ENCODE measurements around the gene API5.
"Not testable (repeated sequence)": the region's sequence is repeated elsewhere in the genome, so short reads cannot be mapped to it uniquely, and the experiment has no call there.

The API5 gene

DNA sequence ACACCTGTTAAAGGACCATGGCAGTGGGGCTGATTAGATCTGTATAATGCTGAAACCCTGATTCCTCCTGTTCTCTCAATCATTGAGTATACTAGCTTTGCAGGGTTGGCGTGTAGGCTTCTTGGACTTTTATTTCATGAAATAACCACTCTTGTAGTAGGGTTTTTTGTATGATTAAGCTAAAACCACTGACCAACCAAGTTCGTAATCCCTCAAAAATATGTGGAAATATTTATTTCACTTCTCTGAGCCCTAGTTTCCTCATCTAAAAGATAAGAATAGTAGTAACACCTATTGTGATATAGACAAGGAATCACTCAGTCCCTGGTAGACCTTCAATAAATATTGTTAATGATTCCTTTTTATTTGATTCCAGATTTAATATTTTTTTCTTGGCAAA is 4.2 kb downstream of the API5 start:
- Histone ChIP-seq H3K27me3 (ENCODE audit: control insufficient read depth in 1 of 2, insufficient read depth in 2 of 2, low read length in 2 of 2) (no peaks in the 10 kb centered on the region), H3K9ac (ENCODE audit: low read length) (no peak overlapping the region), H3K4me3 (ENCODE audit: low read depth in 1 of 2, low read length in 2 of 2) (no peak overlapping the region), H3K9me3 (ENCODE audit: low read length) (no peaks in the 10 kb centered on the region), H3K4me1 (ENCODE audit: insufficient read depth, low read length) (peaks cover 6% of the 10 kb centered on the region), H3K36me3 (ENCODE audit: insufficient read depth, low read length) (peaks cover 6% of the 10 kb centered on the region), H3K27ac (ENCODE audit: low read depth, low read length) (no peak overlapping the region)

DNA sequence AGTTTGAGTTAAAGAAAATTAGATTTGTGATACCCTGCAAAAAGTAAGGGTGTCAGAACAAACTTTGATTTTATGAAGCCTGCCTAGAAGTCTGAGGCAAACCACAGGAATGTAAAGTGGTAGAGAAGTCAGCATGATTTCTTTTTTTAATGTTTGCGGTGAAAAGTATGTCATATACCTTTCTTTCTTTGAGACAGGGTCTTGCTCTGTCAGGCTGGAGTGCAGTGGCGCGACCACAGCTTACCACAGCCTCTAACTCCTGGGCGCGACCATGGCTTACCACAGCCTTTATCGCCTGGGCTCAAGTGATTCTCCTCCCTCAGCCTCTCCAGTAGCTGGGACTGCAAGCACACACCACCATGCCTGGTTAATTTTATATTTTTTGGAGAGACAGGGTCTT is 4.7 kb downstream of the API5 start:
- no peaks in the 10 kb centered on the region for H3K9me3 ChIP-seq (ENCODE audit: low read length)
- H3K27ac ChIP-seq (ENCODE audit: low read depth, low read length), result no peak overlapping the region
- no peaks in the 10 kb centered on the region for H3K27me3 ChIP-seq (ENCODE audit: control insufficient read depth in 1 of 2, insufficient read depth in 2 of 2, low read length in 2 of 2)
- peaks cover 6% of the 10 kb centered on the region for H3K4me1 ChIP-seq (ENCODE audit: insufficient read depth, low read length)
- H3K36me3 ChIP-seq (ENCODE audit: insufficient read depth, low read length), result peaks cover 7% of the 10 kb centered on the region
- no peak overlapping the region for H3K9ac ChIP-seq (ENCODE audit: low read length)
- H3K4me3 ChIP-seq (ENCODE audit: low read depth in 1 of 2, low read length in 2 of 2), result no peak overlapping the region

DNA sequence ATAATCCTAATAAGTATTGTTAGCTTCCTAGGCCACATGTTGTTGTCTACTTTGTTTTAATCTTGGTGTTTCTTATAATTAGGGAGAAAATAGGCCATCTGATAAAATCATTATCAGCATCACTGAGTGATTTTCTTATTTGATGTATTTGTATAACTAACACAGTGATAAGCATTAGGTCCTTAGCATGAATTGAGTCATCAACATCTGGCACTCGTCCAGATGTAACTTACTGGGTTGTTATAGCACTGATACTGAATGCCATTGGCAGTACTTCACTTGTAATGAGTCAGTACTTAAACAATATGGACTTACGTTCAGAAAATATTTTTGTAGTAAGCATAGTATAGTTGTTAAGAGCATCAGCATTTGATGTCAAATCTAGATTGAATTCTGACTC is 16.2 kb downstream of the API5 start:
- no peaks in the 10 kb centered on the region for H3K9me3 ChIP-seq (ENCODE audit: low read length)
- peaks cover 84% of the 10 kb centered on the region for H3K36me3 ChIP-seq (ENCODE audit: insufficient read depth, low read length)
- no peaks in the 10 kb centered on the region for H3K4me1 ChIP-seq (ENCODE audit: insufficient read depth, low read length)
- H3K27me3 ChIP-seq (ENCODE audit: control insufficient read depth in 1 of 2, insufficient read depth in 2 of 2, low read length in 2 of 2), result no peaks in the 10 kb centered on the region
- no peak overlapping the region for H3K27ac ChIP-seq (ENCODE audit: low read depth, low read length)
- H3K9ac ChIP-seq (ENCODE audit: low read length), result no peak overlapping the region
- H3K4me3 ChIP-seq (ENCODE audit: low read depth in 1 of 2, low read length in 2 of 2), result no peak overlapping the region

DNA sequence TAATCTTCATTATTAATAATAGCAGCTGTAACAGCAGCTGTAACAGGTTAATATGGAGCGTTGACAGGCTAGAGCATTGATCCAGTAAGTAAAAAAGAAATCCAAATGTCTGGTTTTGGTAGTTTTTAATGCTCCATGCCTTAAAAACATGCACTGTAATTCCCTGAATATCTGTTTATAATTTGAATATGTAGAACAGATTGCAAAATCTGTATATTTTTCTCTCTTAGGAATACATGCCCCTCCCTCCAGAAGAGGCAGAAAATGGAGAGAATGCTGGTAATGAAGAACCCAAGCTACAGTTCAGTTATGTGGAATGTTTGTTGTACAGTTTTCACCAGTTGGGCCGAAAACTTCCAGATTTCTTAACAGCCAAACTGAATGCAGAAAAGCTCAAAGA is 16.7 kb downstream of the API5 start:
- Histone ChIP-seq H3K9ac (ENCODE audit: low read length) (no peak overlapping the region), H3K4me1 (ENCODE audit: insufficient read depth, low read length) (no peaks in the 10 kb centered on the region), H3K9me3 (ENCODE audit: low read length) (no peaks in the 10 kb centered on the region), H3K4me3 (ENCODE audit: low read depth in 1 of 2, low read length in 2 of 2) (no peak overlapping the region), H3K36me3 (ENCODE audit: insufficient read depth, low read length) (peaks cover 79% of the 10 kb centered on the region), H3K27me3 (ENCODE audit: control insufficient read depth in 1 of 2, insufficient read depth in 2 of 2, low read length in 2 of 2) (no peaks in the 10 kb centered on the region), H3K27ac (ENCODE audit: low read depth, low read length) (no peak overlapping the region)

DNA sequence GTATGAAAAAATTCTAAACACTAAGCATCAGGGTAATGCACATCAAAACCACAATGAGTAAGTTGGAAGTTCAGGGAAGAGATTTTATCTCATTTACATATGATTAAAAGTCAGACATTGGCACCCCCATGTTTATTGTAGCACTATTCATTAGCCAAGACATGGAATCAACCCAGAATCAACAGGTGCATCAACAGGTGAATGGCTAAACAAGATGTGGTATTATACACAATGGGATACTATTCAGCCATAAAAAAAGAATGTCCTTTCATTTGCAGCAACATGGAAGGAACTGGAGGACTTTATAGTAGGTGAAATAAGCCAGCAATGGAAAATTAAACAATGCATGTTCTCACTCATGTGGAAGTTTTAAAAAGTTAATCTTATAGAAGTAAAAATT is 29.4 kb downstream of the API5 start:
- Histone ChIP-seq H3K27me3 (ENCODE audit: control insufficient read depth in 1 of 2, insufficient read depth in 2 of 2, low read length in 2 of 2) (no peaks in the 10 kb centered on the region), H3K9ac (ENCODE audit: low read length) (no peak overlapping the region), H3K9me3 (ENCODE audit: low read length) (no peaks in the 10 kb centered on the region), H3K4me1 (ENCODE audit: insufficient read depth, low read length) (no peaks in the 10 kb centered on the region), H3K36me3 (ENCODE audit: insufficient read depth, low read length) (peaks cover 21% of the 10 kb centered on the region), H3K4me3 (ENCODE audit: low read depth in 1 of 2, low read length in 2 of 2) (no peak overlapping the region), H3K27ac (ENCODE audit: low read depth, low read length) (no peak overlapping the region)

- H3K9me3 ChIP-seq (ENCODE audit: low read length); H3K36me3 ChIP-seq (ENCODE audit: insufficient read depth, low read length); H3K4me1 ChIP-seq (ENCODE audit: insufficient read depth, low read length); H3K27ac ChIP-seq (ENCODE audit: low read depth, low read length); H3K4me3 ChIP-seq (ENCODE audit: low read depth in 1 of 2, low read length in 2 of 2); H3K27me3 ChIP-seq (ENCODE audit: control insufficient read depth in 1 of 2, insufficient read depth in 2 of 2, low read length in 2 of 2); H3K9ac ChIP-seq (ENCODE audit: low read length): not testable (repeated sequence)
These were observed 39.6 kb downstream of the API5 start for GRCh38 chr11:43351426-43351825.

GRCh38 chr11:43354311-43354710 is 42.5 kb downstream of the API5 start:
- H3K27me3 ChIP-seq (ENCODE audit: control insufficient read depth in 1 of 2, insufficient read depth in 2 of 2, low read length in 2 of 2), result no peaks in the 10 kb centered on the region
- H3K4me3 ChIP-seq (ENCODE audit: low read depth in 1 of 2, low read length in 2 of 2), result no peak overlapping the region
- no peaks in the 10 kb centered on the region for H3K9me3 ChIP-seq (ENCODE audit: low read length)
- H3K27ac ChIP-seq (ENCODE audit: low read depth, low read length), result no peak overlapping the region
- no peak overlapping the region for H3K9ac ChIP-seq (ENCODE audit: low read length)
- peaks cover 6% of the 10 kb centered on the region for H3K4me1 ChIP-seq (ENCODE audit: insufficient read depth, low read length)
- H3K36me3 ChIP-seq (ENCODE audit: insufficient read depth, low read length), result no peaks in the 10 kb centered on the region

DNA sequence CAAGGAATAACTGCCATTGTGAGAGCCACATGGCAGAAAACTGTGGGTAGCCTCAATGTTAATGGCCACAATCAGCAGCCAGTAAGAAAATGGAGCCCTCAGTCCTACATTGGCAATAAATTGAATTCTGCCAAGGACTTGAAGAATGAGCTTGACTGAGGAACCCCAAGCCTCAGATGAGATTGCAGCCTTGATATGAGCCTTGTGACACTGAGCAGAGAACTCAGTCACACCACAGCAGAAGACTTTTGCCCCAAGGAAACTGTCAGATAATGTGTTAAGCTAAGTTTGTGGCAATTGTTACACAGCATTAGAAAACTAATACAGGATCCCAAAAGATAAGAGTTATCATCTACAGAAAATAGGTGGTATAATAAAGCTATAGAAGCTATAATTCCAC is 44.5 kb downstream of the API5 start:
- Histone ChIP-seq H3K36me3 (ENCODE audit: insufficient read depth, low read length) (no peaks in the 10 kb centered on the region), H3K4me1 (ENCODE audit: insufficient read depth, low read length) (peaks cover 20% of the 10 kb centered on the region), H3K4me3 (ENCODE audit: low read depth in 1 of 2, low read length in 2 of 2) (no peak overlapping the region), H3K9ac (ENCODE audit: low read length) (no peak overlapping the region), H3K9me3 (ENCODE audit: low read length) (no peaks in the 10 kb centered on the region), H3K27ac (ENCODE audit: low read depth, low read length) (no peak overlapping the region), H3K27me3 (ENCODE audit: control insufficient read depth in 1 of 2, insufficient read depth in 2 of 2, low read length in 2 of 2) (no peaks in the 10 kb centered on the region)

DNA sequence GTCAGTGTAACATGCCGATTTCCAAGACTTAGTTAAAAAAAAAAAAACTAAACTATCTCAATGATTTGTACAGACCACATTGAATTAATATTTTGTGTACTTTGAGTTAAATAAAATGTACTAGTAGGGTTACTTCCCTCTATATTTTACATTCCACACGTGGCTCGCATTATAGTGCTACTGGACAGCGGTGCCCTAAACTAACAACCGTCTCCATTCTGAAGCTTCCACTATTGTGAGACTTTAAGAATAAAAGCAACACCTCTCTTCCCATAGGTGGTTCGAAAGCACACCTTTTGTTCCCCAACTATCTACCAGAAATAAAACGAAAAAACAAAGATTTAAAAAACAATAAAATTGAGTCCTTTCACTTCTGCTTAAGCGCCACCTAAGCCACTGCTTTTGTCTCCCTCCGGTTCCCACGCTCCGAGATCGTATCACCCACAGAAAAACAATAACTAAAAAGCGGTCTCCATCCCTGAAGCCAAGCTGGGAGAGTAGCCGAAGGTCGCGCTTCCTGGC is 46.5 kb downstream of the API5 start:
- no peaks in the 10 kb centered on the region for H3K27me3 ChIP-seq (ENCODE audit: control insufficient read depth in 1 of 2, insufficient read depth in 2 of 2, low read length in 2 of 2)
- peak overlapping the region; percentile 77 for H3K27ac ChIP-seq (ENCODE audit: low read depth, low read length)
- no peaks in the 10 kb centered on the region for H3K9me3 ChIP-seq (ENCODE audit: low read length)
- H3K36me3 ChIP-seq (ENCODE audit: insufficient read depth, low read length), result no peaks in the 10 kb centered on the region
- peak overlapping the region; percentile 81 for H3K9ac ChIP-seq (ENCODE audit: low read length)
- peak overlapping the region; percentile 84 to 97 for H3K4me3 ChIP-seq (ENCODE audit: low read depth in 1 of 2, low read length in 2 of 2)
- peaks cover 20% of the 10 kb centered on the region for H3K4me1 ChIP-seq (ENCODE audit: insufficient read depth, low read length)

- H3K27me3 ChIP-seq (ENCODE audit: control insufficient read depth in 1 of 2, insufficient read depth in 2 of 2, low read length in 2 of 2), result no peaks in the 10 kb centered on the region
- peaks cover 20% of the 10 kb centered on the region for H3K4me1 ChIP-seq (ENCODE audit: insufficient read depth, low read length)
- H3K36me3 ChIP-seq (ENCODE audit: insufficient read depth, low read length), result no peaks in the 10 kb centered on the region
- no peaks in the 10 kb centered on the region for H3K9me3 ChIP-seq (ENCODE audit: low read length)
- H3K27ac ChIP-seq (ENCODE audit: low read depth, low read length), result peak within 1 kb of the TSS; percentile 77
- H3K9ac ChIP-seq (ENCODE audit: low read length), result peak within 1 kb of the TSS; percentile 81
- H3K4me3 ChIP-seq (ENCODE audit: low read depth in 1 of 2, low read length in 2 of 2), result peak within 1 kb of the TSS; percentile 84 to 97
These were observed 47.1 kb downstream of the API5 start, which contains the start of gene TTC17 for GRCh38 chr11:43358801-43359421. TTC17 (plus strand) TSS chr11:43358920; CDS start chr11:43358955, 35 bp downstream.

GRCh38 chr11:43359422-43359818 is 47.6 kb downstream of the API5 start:
- Histone ChIP-seq H3K36me3 (ENCODE audit: insufficient read depth, low read length) (no peaks in the 10 kb centered on the region), H3K9ac (ENCODE audit: low read length) (peak overlapping the region; percentile 81), H3K4me3 (ENCODE audit: low read depth in 1 of 2, low read length in 2 of 2) (peak overlapping the region; percentile 84 to 97), H3K27me3 (ENCODE audit: control insufficient read depth in 1 of 2, insufficient read depth in 2 of 2, low read length in 2 of 2) (no peaks in the 10 kb centered on the region), H3K27ac (ENCODE audit: low read depth, low read length) (peak overlapping the region; percentile 77), H3K9me3 (ENCODE audit: low read length) (no peaks in the 10 kb centered on the region), H3K4me1 (ENCODE audit: insufficient read depth, low read length) (peaks cover 20% of the 10 kb centered on the region)

GRCh38 chr11:43360361-43361032 is 48.7 kb downstream of the API5 start:
- H3K4me3 ChIP-seq (ENCODE audit: low read depth in 1 of 2, low read length in 2 of 2), result peak overlapping the region in 1 of 2 donors; percentile 97
- H3K4me1 ChIP-seq (ENCODE audit: insufficient read depth, low read length), result peaks cover 20% of the 10 kb centered on the region
- H3K27me3 ChIP-seq (ENCODE audit: control insufficient read depth in 1 of 2, insufficient read depth in 2 of 2, low read length in 2 of 2), result no peaks in the 10 kb centered on the region
- H3K27ac ChIP-seq (ENCODE audit: low read depth, low read length), result no peak overlapping the region
- H3K9ac ChIP-seq (ENCODE audit: low read length), result no peak overlapping the region
- H3K36me3 ChIP-seq (ENCODE audit: insufficient read depth, low read length), result no peaks in the 10 kb centered on the region
- H3K9me3 ChIP-seq (ENCODE audit: low read length), result no peaks in the 10 kb centered on the region
